ACC112 (cell line): ENCODE measurements around the gene ASB8.

ENCODE experiments used
- H2AFZ ChIP-seq: fragments of 200-600 bp; sonication (generic); one replicate; pipeline ENCODE4 v1.6.0; 2017; ENCODE audit warnings: antibody characterized with exemption, low read length; ENCODE audit not compliant: unreplicated experiment
- H3K27ac ChIP-seq: fragments of 200-600 bp; sonication (generic); 2 replicates; pipeline ENCODE4 v1.5.1; 2014; ENCODE audit warnings: low read depth, mild to moderate bottlenecking, antibody characterized with exemption, low read length, moderate library complexity
- H3K27me3 ChIP-seq: fragments of 200-600 bp; sonication (generic); 2 replicates; pipeline ENCODE4 v1.6.1; 2014; ENCODE audit warnings: mild to moderate bottlenecking, antibody characterized with exemption, low read length, moderate library complexity, mixed read lengths; ENCODE audit not compliant: insufficient read depth
- H3K36me3 ChIP-seq: fragments of 200-600 bp; sonication (generic); 2 replicates; pipeline ENCODE4 v1.6.1; 2016; ENCODE audit warnings: mild to moderate bottlenecking, antibody characterized with exemption, low read length, moderate library complexity, mixed read lengths; ENCODE audit not compliant: insufficient read depth
- H3K4me1 ChIP-seq: fragments of 200-600 bp; sonication (generic); one replicate; pipeline ENCODE4 v1.6.1; 2016; ENCODE audit warnings: low read length, mixed read lengths; ENCODE audit not compliant: insufficient read depth, unreplicated experiment, control insufficient read depth
- H3K4me3 ChIP-seq: fragments of 200-600 bp; sonication (generic); 2 replicates; pipeline ENCODE4 v1.5.1; 2014; ENCODE audit warnings: mild to moderate bottlenecking, low read depth, low read length
- H3K79me2 ChIP-seq: fragments of 200-600 bp; sonication (generic); one replicate; pipeline ENCODE4 v1.6.0; 2016; ENCODE audit warnings: low read length; ENCODE audit not compliant: control insufficient read depth, unreplicated experiment, insufficient read depth

The ASB8 gene

DNA sequence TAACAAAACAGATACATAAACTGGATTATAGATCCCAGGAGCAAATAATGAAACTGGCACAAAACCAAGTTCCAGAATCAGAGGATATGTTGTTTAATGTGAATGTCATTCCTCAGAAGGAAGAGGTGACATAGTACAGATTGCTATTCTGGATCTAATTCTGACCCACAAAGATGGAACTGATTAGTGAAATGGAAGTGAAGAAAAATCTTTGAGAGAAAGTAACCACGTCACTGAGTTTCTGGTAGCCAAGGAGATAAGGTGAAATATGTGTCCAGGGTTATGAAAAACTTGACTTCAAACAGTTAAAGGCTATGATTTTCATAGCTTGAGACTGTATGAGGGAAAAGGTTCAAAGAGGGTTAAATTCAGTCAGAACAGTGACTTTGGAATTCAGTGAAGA is 37.5 kb upstream of the ASB8 start:
- H3K27me3 ChIP-seq, result peaks cover 21% of the 10 kb centered on the region
- no peak overlapping the region for H2AFZ ChIP-seq
- no peaks in the 10 kb centered on the region for H3K36me3 ChIP-seq
- H3K4me1 ChIP-seq, result peaks cover 9% of the 10 kb centered on the region
- no peak overlapping the region for H3K27ac ChIP-seq
- no peaks in the 10 kb centered on the region for H3K79me2 ChIP-seq
- H3K4me3 ChIP-seq, result peak overlapping the region; percentile 20; the same call in 1 of the 2 replicates

DNA sequence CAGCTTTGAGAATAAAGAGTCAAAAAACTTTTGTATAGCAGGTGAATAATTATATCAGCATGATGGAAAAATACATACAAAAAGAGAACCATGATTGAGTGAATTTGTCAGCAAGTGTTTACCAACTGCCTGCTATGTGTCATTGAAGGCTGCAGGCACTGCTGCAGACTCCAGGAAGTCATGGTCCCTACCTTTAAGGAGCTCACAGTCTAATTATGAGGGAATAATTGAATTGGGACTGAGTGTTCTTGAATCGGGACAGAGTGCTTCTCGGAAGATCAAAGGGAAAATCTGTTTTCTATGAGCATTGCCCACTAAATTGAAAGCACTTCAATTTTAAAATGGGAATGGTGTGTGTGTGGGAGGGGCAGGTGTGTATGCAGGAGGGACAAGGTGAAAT is 36.3 kb upstream of the ASB8 start:
- H3K27ac ChIP-seq, result no peak overlapping the region
- peaks cover 13% of the 10 kb centered on the region for H3K4me1 ChIP-seq
- H3K79me2 ChIP-seq, result no peaks in the 10 kb centered on the region
- peaks cover 18% of the 10 kb centered on the region for H3K27me3 ChIP-seq
- no peak overlapping the region for H2AFZ ChIP-seq
- H3K4me3 ChIP-seq, result no peak overlapping the region
- H3K36me3 ChIP-seq, result no peaks in the 10 kb centered on the region

DNA sequence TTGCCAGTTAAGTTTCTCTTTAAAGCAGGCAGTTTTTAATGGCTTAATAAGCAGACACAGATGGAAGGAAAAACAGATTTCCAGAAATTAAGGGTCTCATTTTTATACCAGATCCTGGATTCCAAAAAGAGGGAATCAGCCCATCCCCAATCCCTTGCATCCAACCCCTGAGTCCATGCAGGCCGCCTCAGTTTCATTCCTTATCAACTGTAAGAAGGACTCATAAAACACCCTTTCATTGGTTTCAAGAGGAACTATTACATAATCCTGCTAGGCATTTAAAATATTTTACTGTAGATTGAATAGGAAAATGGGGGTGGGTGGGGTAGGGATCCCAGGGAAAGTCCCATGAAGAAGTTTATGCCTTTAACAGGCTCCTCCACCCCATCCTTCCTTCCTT is 35.5 kb upstream of the ASB8 start:
- Histone ChIP-seq H3K4me3 (no peak overlapping the region), H3K79me2 (no peaks in the 10 kb centered on the region), H3K27me3 (peaks cover 18% of the 10 kb centered on the region), H3K36me3 (no peaks in the 10 kb centered on the region), H3K4me1 (peaks cover 18% of the 10 kb centered on the region), H3K27ac (no peak overlapping the region), H2AFZ (no peak overlapping the region)

DNA sequence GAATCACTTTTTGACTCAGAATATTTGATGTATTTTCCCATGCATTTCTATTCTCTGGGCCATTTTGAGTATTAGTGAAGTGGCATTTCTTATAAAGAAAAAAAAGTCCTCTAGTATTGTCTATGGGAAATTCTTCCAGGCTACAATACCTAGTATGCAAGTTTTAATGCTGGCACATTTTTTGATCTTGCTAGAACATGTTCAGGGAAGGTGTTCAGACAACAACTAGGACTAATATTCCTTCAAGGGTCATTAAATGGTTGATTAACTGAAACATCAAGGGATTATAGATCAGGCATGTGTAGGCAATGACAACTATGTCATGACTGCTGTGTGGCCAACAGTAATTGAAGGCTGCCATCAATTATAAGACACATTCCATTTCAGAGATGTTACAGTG is 33.8 kb upstream of the ASB8 start:
- Histone ChIP-seq H3K79me2 (no peaks in the 10 kb centered on the region), H3K4me1 (peaks cover 18% of the 10 kb centered on the region), H3K4me3 (no peak overlapping the region), H3K27me3 (peaks cover 19% of the 10 kb centered on the region), H2AFZ (no peak overlapping the region), H3K27ac (no peak overlapping the region), H3K36me3 (no peaks in the 10 kb centered on the region)

DNA sequence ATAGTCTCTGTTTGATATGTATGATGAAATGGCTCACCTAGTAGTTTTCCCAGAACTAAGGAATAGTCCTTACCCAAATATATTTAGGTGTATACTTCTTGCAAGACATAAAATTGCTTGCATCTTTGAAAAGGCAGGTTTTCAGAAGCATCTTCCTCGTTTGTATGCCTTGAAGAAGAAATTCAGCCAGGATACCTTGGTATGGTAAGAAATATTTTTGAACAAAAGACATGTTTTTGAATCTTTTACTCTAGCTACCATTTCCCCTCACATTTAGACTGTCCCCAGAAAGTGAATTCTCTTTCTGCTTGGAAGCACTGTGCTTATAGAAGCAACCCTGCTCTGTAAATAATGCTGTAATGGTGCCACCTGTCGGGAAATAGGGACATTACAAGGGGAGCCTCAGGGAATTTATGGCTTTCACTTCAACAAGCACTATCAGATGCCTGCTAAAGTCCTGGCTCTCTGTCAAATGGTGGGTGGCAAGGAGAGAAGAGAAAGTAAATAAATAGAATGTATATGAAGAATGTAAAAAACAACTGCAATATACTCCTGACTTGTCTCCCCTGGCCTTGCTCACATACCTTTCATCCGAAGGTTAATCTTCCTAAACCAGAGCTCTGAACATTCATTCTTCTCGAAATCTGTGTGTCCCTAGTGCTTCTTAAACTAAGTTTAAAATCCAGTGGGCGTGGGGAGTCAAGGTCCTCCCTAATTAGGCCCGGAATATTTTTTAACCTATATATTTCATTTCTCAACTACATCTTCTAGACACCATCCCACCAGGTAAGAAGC is 32.2 kb upstream of the ASB8 start:
- Histone ChIP-seq H3K79me2 (no peaks in the 10 kb centered on the region), H3K27ac (no peak overlapping the region), H3K4me3 (peak overlapping the region; percentile 35; the same call in 1 of the 2 replicates), H3K36me3 (no peaks in the 10 kb centered on the region), H3K27me3 (peaks cover 31% of the 10 kb centered on the region), H3K4me1 (peaks cover 12% of the 10 kb centered on the region), H2AFZ (no peak overlapping the region)

DNA sequence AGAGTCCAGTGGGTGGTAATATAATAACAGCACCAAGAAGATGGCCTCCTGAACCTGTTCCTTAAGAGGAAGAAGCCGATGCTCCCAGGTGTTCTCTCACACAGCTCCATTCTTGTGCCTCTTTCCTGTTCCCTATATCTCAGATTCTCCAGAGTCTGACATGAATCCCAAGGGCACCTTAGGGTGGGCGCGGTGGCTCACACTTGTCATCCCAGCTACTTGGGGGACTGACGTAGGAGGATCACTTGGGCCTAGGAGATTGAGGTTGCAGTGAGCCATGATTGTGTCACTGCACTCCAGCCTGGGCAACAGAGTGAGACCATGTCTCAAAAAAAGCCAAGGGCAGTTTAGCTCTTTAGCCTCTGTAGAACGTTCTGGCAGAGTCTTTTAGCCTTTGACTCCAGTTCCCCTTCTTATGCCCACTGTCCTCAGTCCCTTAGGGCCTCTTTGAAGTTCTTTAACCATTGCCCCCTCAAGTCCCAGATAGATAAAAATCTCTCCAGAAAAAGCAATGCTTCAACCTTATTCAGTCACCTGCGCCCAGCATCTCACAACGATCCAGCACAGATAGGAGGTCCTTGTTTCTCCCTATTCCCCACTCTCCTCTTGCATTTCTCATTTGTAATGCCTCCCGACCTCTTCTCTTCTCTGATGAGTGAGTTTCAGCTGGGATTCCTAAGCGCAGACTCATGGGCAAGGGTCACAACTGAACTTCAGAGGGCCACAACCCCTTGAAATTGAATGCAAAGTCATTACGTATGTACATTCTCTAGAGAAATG is 30.8 kb upstream of the ASB8 start:
- no peaks in the 10 kb centered on the region for H3K36me3 ChIP-seq
- no peak overlapping the region for H3K27ac ChIP-seq
- no peak overlapping the region for H3K4me3 ChIP-seq
- H3K27me3 ChIP-seq, result peaks cover 38% of the 10 kb centered on the region
- no peak overlapping the region for H2AFZ ChIP-seq
- no peaks in the 10 kb centered on the region for H3K79me2 ChIP-seq
- H3K4me1 ChIP-seq, result peaks cover 9% of the 10 kb centered on the region

DNA sequence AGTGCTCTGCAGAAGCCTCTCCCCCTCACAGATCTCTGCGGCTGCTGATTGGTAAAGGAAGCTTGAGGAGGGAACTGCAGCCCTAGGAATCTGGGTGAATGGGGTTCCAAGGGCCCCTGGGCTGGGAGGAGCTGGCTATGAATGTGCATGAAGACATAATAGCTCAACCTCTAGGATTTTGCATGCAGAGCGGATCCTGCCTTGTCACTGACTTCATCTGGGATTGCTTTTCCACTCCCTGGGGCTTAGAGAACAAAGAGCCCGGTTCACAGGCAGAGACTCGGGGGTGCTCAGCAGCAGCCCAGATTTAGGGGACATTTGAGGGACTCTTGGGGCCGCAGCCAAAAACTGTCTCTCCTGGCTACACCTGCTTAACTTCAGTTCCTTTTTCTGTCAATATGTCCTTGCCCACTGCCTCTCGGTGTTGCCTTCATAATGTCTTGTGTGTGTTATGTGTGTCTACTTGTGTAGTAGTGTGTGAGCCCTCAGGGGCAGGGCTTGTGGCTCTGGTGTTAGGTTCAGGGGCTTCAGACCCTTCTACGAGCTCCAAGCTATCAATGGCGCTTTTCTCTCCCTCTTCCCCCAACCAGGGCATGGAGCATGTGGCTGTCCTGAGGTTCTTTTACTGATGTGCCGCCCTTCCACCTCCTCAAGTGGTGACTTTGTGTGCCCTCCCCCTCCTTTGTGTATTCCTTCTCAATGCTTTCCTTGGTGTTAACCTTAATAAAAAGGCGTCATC is 28.0 kb upstream of the ASB8 start:
- Histone ChIP-seq H3K4me1 (peaks cover 9% of the 10 kb centered on the region), H3K79me2 (no peaks in the 10 kb centered on the region), H3K27ac (no peak overlapping the region), H3K36me3 (no peaks in the 10 kb centered on the region), H2AFZ (no peak overlapping the region), H3K27me3 (peaks cover 38% of the 10 kb centered on the region), H3K4me3 (0 out of 2 replicates have a peak overlapping the region, but pooled peaks have one; percentile 78)

DNA sequence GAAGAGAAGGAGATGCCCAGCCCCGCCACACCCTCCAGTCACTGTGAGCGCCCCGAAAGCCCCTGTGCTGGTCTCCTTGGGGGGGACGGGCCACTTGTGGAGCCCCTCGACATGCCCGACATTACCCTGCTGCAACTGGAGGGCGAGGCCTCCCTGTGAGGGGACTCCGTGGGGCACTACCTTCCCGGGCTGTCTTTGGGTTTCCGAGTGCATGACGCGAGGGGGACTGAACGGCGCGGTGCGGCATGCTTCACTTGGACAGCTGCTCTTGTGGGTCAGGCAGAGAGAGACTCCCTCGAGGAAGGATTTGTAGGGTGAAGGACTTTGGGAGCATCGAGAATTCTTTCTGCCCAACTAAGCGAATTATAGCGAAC is 27.2 kb upstream of the ASB8 start:
- Histone ChIP-seq H3K27ac (no peak overlapping the region), H3K4me3 (peak overlapping the region; percentile 78), H3K4me1 (peaks cover 9% of the 10 kb centered on the region), H3K27me3 (peaks cover 41% of the 10 kb centered on the region), H3K79me2 (no peaks in the 10 kb centered on the region), H2AFZ (no peak overlapping the region), H3K36me3 (no peaks in the 10 kb centered on the region)

DNA sequence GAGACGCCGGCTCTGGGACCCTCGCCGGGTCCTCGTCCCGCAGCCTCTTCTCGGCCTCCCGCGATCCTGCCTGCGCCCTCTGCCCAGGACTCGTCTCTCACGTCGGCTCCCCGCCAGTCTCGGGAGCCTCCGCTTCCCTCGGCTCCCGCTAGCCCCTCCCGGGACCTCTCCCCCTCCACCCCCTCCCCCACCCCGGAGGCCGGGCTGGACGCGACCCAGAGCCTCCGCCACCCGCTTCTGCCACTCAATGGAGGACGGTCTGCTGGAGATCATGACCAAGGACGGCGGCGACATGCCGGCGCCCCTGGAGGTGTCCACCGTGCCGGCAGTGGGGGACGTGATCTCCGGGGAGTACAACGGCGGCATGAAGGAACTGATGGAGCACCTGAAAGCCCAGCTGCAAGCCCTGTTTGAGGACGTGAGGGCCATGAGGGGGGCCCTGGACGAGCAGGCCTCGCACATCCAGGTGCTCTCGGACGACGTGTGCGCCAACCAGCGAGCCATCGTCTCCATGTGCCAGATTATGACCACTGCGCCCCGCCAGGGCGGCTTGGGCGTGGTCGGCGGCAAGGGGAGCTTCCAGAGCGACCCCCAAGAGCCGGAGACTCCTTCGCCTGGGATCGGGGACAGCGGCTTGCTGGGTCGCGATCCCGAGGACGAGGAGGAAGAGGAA is 26.7 kb upstream of the ASB8 start:
- Histone ChIP-seq H3K4me3 (peak overlapping the region; percentile 78), H3K79me2 (no peaks in the 10 kb centered on the region), H3K27ac (no peak overlapping the region), H3K36me3 (no peaks in the 10 kb centered on the region), H3K4me1 (peaks cover 8% of the 10 kb centered on the region), H3K27me3 (peaks cover 47% of the 10 kb centered on the region), H2AFZ (peak overlapping the region; percentile 97)
